HG03469 (cell line): Measurements from ENCODE around the gene DOCK10.
"Not testable (repeated sequence)": the region's sequence is repeated elsewhere in the genome, so short reads cannot be mapped to it uniquely, and the experiment has no call there.

Experiments
- ATAC-seq: cut with Tn5 transposase; IDR thresholded peaks from one replicate; pipeline ENCODE4 v1.9.1; 2021; ENCODE audit warnings: mild to moderate bottlenecking, moderate library complexity, moderate number of reproducible peaks; ENCODE audit not compliant: unreplicated experiment

The DOCK10 gene

GRCh38 chr2:225041851-225042799 is at the start of gene DOCK10:
DOCK10 (minus strand) TSS chr2:225042468; CDS start chr2:225042374, 94 bp downstream.
- peak; percentile 12 for ATAC-seq

- ATAC-seq: no peak
Observed at GRCh38 chr2:225091336-225091735, 49.1 kb upstream of the DOCK10 start.

- no peak for ATAC-seq
Observed at GRCh38 chr2:225090746-225091145, 48.5 kb upstream of the DOCK10 start.

GRCh38 chr2:225086915-225087314 is 44.6 kb upstream of the DOCK10 start:
- no peak for ATAC-seq

- ATAC-seq: no peak
Observed at GRCh38 chr2:225086439-225086838, 44.2 kb upstream of the DOCK10 start.

- ATAC-seq: no peak
Observed at GRCh38 chr2:225083276-225083675, 41.0 kb upstream of the DOCK10 start.

- no peak for ATAC-seq
Observed at GRCh38 chr2:225076125-225076524, 33.9 kb upstream of the DOCK10 start.

GRCh38 chr2:225074919-225075681 is 32.8 kb upstream of the DOCK10 start:
- no peak for ATAC-seq

GRCh38 chr2:225074366-225074765 is 32.1 kb upstream of the DOCK10 start:
- no peak for ATAC-seq

GRCh38 chr2:225073198-225073597 is 30.9 kb upstream of the DOCK10 start:
- no peak for ATAC-seq

GRCh38 chr2:225072444-225072843 is 30.2 kb upstream of the DOCK10 start:
- ATAC-seq: no peak

GRCh38 chr2:225070811-225071210 is 28.5 kb upstream of the DOCK10 start:
- no peak for ATAC-seq

- no peak for ATAC-seq
Observed at GRCh38 chr2:225069966-225070365, 27.7 kb upstream of the DOCK10 start.

- ATAC-seq: no peak
Observed at GRCh38 chr2:225069477-225069876, 27.2 kb upstream of the DOCK10 start.

- no peak for ATAC-seq
Observed at GRCh38 chr2:225065882-225066281, 23.6 kb upstream of the DOCK10 start.

- no peak for ATAC-seq
Observed at GRCh38 chr2:225064928-225065327, 22.7 kb upstream of the DOCK10 start.

- ATAC-seq: no peak
Observed at GRCh38 chr2:225064362-225064761, 22.1 kb upstream of the DOCK10 start.

- no peak for ATAC-seq
Observed at GRCh38 chr2:225056330-225057073, 14.2 kb upstream of the DOCK10 start.

GRCh38 chr2:225055714-225056113 is 13.4 kb upstream of the DOCK10 start:
- no peak for ATAC-seq

- peak; percentile 96 for ATAC-seq
Observed at GRCh38 chr2:225052703-225053102, 10.4 kb upstream of the DOCK10 start.

- not testable (repeated sequence) for ATAC-seq
Observed at GRCh38 chr2:225047502-225047901, 5.2 kb upstream of the DOCK10 start.
